Measurements from ENCODE around the gene MTARC1.

Gene MTARC1

GRCh38 chr1:220812308-220812707 lies 25.6 kb downstream of the MTARC1 start:
- TF ChIP-seq POLR2AphosphoS5 (IDR thresholded peaks at IDR 0.05; ENCODE audit: borderline replicate concordance, low read depth, low read length) (no peak), EZH2 (IDR thresholded peaks at IDR 0.05) (no peak), FOXP2 (optimal IDR thresholded peaks at IDR 0.05; ENCODE audit: control extremely low read depth, extremely low read length, insufficient read depth) (no peak)
- Histone ChIP-seq H3K4me3 (no peak overlapping the region), H3K9ac (ENCODE audit: insufficient read length) (no peak overlapping the region), H3K36me3 (ENCODE audit: insufficient read depth, low read length) (no peaks in the 10 kb centered on the region), H3K27ac (no peak overlapping the region), H3K9me3 (ENCODE audit: low read depth, low read length) (no peaks in the 10 kb centered on the region)
- DNase-seq (ENCODE audit: low read depth, low spot score) = no peak

GRCh38 chr1:220813013-220813412 lies 26.3 kb downstream of the MTARC1 start:
- no peaks in the 10 kb centered on the region for H3K36me3 ChIP-seq (ENCODE audit: insufficient read depth, low read length)
- no peak for DNase-seq (ENCODE audit: low read depth, low spot score)
- no peak overlapping the region for H3K27ac ChIP-seq
- no peaks in the 10 kb centered on the region for H3K9me3 ChIP-seq (ENCODE audit: low read depth, low read length)
- no peak for TF ChIP-seq FOXP2 (optimal IDR thresholded peaks at IDR 0.05; ENCODE audit: control extremely low read depth, extremely low read length, insufficient read depth)
- no peak for TF ChIP-seq POLR2AphosphoS5 (IDR thresholded peaks at IDR 0.05; ENCODE audit: borderline replicate concordance, low read depth, low read length)
- no peak for TF ChIP-seq EZH2 (IDR thresholded peaks at IDR 0.05)
- no peak overlapping the region for H3K9ac ChIP-seq (ENCODE audit: insufficient read length)
- H3K4me3 ChIP-seq = no peak overlapping the region

GRCh38 chr1:220815409-220815808 lies 28.7 kb downstream of the MTARC1 start:
- no peak overlapping the region for H3K4me3 ChIP-seq
- no peaks in the 10 kb centered on the region for H3K9me3 ChIP-seq (ENCODE audit: low read depth, low read length)
- H3K27ac ChIP-seq = no peak overlapping the region
- no peak overlapping the region for H3K9ac ChIP-seq (ENCODE audit: insufficient read length)
- TF ChIP-seq EZH2 (IDR thresholded peaks at IDR 0.05) (no peak), POLR2AphosphoS5 (IDR thresholded peaks at IDR 0.05; ENCODE audit: borderline replicate concordance, low read depth, low read length) (no peak), FOXP2 (optimal IDR thresholded peaks at IDR 0.05; ENCODE audit: control extremely low read depth, extremely low read length, insufficient read depth) (no peak)
- H3K36me3 ChIP-seq (ENCODE audit: insufficient read depth, low read length) = no peaks in the 10 kb centered on the region
- no peak for DNase-seq (ENCODE audit: low read depth, low spot score)

- H3K36me3 ChIP-seq (ENCODE audit: insufficient read depth, low read length) = no peaks in the 10 kb centered on the region
- H3K9ac ChIP-seq (ENCODE audit: insufficient read length) = no peak overlapping the region
- H3K4me3 ChIP-seq = no peak overlapping the region
- TF ChIP-seq FOXP2 (optimal IDR thresholded peaks at IDR 0.05; ENCODE audit: control extremely low read depth, extremely low read length, insufficient read depth) = no peak
- TF ChIP-seq POLR2AphosphoS5 (IDR thresholded peaks at IDR 0.05; ENCODE audit: borderline replicate concordance, low read depth, low read length) = no peak
- TF ChIP-seq EZH2 (IDR thresholded peaks at IDR 0.05) = no peak
- no peak overlapping the region for H3K27ac ChIP-seq
- no peak for DNase-seq (ENCODE audit: low read depth, low spot score)
- H3K9me3 ChIP-seq (ENCODE audit: low read depth, low read length) = no peaks in the 10 kb centered on the region
These were observed 31.2 kb downstream of the MTARC1 start for GRCh38 chr1:220817907-220818306.

- Histone ChIP-seq H3K4me3 (no peak overlapping the region), H3K9me3 (ENCODE audit: low read depth, low read length) (no peaks in the 10 kb centered on the region), H3K36me3 (ENCODE audit: insufficient read depth, low read length) (no peaks in the 10 kb centered on the region), H3K27ac (no peak overlapping the region), H3K9ac (ENCODE audit: insufficient read length) (no peak overlapping the region)
- no peak for DNase-seq (ENCODE audit: low read depth, low spot score)
- TF ChIP-seq POLR2AphosphoS5 (IDR thresholded peaks at IDR 0.05; ENCODE audit: borderline replicate concordance, low read depth, low read length) = no peak
- TF ChIP-seq FOXP2 (optimal IDR thresholded peaks at IDR 0.05; ENCODE audit: control extremely low read depth, extremely low read length, insufficient read depth) = no peak
- no peak for TF ChIP-seq EZH2 (IDR thresholded peaks at IDR 0.05)
These were observed 31.9 kb downstream of the MTARC1 start for GRCh38 chr1:220818421-220819173.

GRCh38 chr1:220819467-220820026 lies 32.8 kb downstream of the MTARC1 start:
- DNase-seq (ENCODE audit: low read depth, low spot score) = no peak
- TF ChIP-seq POLR2AphosphoS5 (IDR thresholded peaks at IDR 0.05; ENCODE audit: borderline replicate concordance, low read depth, low read length) = no peak
- TF ChIP-seq EZH2 (IDR thresholded peaks at IDR 0.05) = no peak
- no peak for TF ChIP-seq FOXP2 (optimal IDR thresholded peaks at IDR 0.05; ENCODE audit: control extremely low read depth, extremely low read length, insufficient read depth)
- H3K27ac ChIP-seq = no peak overlapping the region

GRCh38 chr1:220824031-220824989 lies 37.6 kb downstream of the MTARC1 start:
- Histone ChIP-seq H3K4me3 (no peak overlapping the region), H3K9me3 (ENCODE audit: low read depth, low read length) (no peaks in the 10 kb centered on the region), H3K27ac (no peak overlapping the region), H3K9ac (ENCODE audit: insufficient read length) (no peak overlapping the region), H3K36me3 (ENCODE audit: insufficient read depth, low read length) (no peaks in the 10 kb centered on the region)
- TF ChIP-seq FOXP2 (optimal IDR thresholded peaks at IDR 0.05; ENCODE audit: control extremely low read depth, extremely low read length, insufficient read depth) = no peak
- no peak for TF ChIP-seq POLR2AphosphoS5 (IDR thresholded peaks at IDR 0.05; ENCODE audit: borderline replicate concordance, low read depth, low read length)
- TF ChIP-seq EZH2 (IDR thresholded peaks at IDR 0.05) = no peak
- no peak for DNase-seq (ENCODE audit: low read depth, low spot score)

More at GRCh38 chr1:220819467-220820026, 32.8 kb downstream of the MTARC1 start:
- Histone ChIP-seq H3K36me3 (ENCODE audit: insufficient read depth, low read length) (no peaks in the 10 kb centered on the region), H3K9ac (ENCODE audit: insufficient read length) (no peak overlapping the region), H3K9me3 (ENCODE audit: low read depth, low read length) (no peaks in the 10 kb centered on the region), H3K4me3 (no peak overlapping the region)

Measured in SK-N-MC (cell line).